Measurements from ENCODE around the gene GNB5. TPM values are rescaled to one million over a fixed set of nuclear protein-coding genes. Genes with fewer than 3 reads are reported as not detected.
A peak's percentile ranks its signal among the peaks of the same experiment; 100 is the strongest.
"Not testable (repeated sequence)": the region's sequence is repeated elsewhere in the genome, so short reads cannot be mapped to it uniquely, and the experiment has no call there.

GNB5 gene
- total RNA-seq, 2 donors from 2014 or later: 26.8 to 38.8 TPM

DNA sequence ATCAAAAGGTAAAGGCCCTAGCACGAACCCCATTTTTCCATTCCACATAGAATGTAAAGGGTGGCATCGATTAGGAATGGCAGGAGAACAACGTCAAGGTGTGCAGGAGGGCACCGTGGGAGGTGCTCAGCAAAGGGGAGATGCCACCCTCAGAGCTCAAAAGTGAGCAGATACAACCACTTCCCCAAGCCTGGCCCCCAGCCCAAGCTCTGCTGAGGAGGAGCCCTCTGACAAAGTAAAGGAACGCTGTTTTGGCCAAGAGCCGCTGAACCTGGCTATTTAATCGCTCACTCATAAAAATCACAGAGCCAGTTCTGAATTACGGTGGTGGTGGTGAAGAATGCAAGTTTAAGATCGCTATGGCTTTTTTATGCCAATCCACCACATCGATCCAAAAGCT lies 12.4 kb downstream of the GNB5 start:
- ATAC-seq (replicated peaks in 1 of 2): no peak
- Mint-ChIP-seq H3K27ac (peak overlapping the region; percentile 86), H3K9me3 (no peaks in the 10 kb centered on the region), H3K36me3 (ENCODE audit: insufficient read depth in 2 of 2) (no peaks in the 10 kb centered on the region), H3K4me1 (ENCODE audit: low read depth) (peaks cover 59% of the 10 kb centered on the region), H3K4me3 (peak overlapping the region; percentile 85 to 91), H3K27me3 (ENCODE audit: low read depth) (no peaks in the 10 kb centered on the region)
- DNase-seq: peak in 1 of 2 donors; percentile 6

DNA sequence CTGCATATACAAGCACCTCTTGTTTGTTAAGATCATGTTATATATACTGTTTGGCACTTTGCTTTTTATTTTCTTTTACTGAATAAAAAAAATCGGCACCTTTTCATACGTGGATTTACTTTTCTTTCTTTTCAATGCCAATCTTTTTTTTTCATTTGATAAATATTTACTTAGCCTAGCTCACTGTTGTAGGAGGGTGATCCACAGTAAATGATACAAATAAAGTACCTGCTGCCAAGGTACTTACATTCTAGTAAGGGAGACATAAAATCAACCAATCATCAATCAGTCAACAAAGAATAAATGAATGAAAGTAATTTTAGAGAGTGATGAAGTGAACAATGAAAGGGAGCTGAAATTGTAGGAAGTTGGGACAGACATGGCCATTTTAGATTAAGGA lies 18.3 kb downstream of the GNB5 start:
- no peak overlapping the region for H3K4me3 Mint-ChIP-seq
- no peak for ATAC-seq (replicated peaks in 1 of 2)
- no peaks in the 10 kb centered on the region for H3K36me3 Mint-ChIP-seq (ENCODE audit: insufficient read depth in 2 of 2)
- no peak overlapping the region for H3K27ac Mint-ChIP-seq
- peaks cover 39% of the 10 kb centered on the region for H3K4me1 Mint-ChIP-seq (ENCODE audit: low read depth)
- no peak for DNase-seq
- no peaks in the 10 kb centered on the region for H3K27me3 Mint-ChIP-seq (ENCODE audit: low read depth)
- H3K9me3 Mint-ChIP-seq: no peaks in the 10 kb centered on the region

DNA sequence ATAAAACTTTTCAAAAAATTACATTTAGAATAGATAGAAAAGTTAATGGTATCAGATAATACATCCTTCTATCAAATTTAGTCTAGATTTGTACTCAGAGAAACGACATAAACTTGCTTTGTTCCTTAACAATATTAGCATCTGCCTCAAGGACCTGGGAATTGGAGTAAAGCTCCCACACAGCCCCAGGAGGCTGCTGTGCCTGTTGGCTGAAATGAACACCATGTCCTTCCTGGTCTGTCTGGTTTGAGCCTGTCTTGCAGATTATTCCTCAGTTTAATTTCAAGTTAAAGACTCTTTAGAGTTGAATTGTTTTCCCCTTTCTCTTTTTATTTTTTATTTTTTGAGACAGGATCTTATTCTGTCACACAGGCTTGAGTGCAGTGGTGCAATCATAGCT lies 19.4 kb downstream of the GNB5 start:
- peaks cover 33% of the 10 kb centered on the region for H3K4me1 Mint-ChIP-seq (ENCODE audit: low read depth)
- no peaks in the 10 kb centered on the region for H3K27me3 Mint-ChIP-seq (ENCODE audit: low read depth)
- DNase-seq (no peak), ATAC-seq (replicated peaks in 1 of 2) (no peak)
- H3K9me3 Mint-ChIP-seq: no peaks in the 10 kb centered on the region
- H3K27ac Mint-ChIP-seq: no peak overlapping the region
- no peaks in the 10 kb centered on the region for H3K36me3 Mint-ChIP-seq (ENCODE audit: insufficient read depth in 2 of 2)
- no peak overlapping the region for H3K4me3 Mint-ChIP-seq

DNA sequence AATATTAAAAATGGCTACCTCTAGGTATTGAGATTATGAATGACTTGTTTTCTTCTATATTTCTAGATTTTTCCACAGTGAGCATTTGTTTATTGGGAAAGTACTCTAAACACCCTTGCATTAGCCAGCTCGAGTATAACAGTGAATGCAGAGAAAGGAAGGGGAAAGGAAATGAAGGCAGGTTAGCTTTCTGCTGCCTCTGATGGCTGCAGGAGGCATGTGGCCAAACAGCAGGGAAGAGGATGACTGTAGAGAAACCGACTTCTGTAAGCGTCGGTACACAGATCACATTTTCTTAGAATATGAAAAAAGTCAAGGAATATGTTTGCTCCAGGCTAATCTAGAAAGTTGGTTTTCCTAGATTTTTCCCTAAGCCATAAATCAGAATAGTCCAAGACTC lies 19.8 kb downstream of the GNB5 start:
- Mint-ChIP-seq H3K4me3 (peak overlapping the region; percentile 57), H3K4me1 (ENCODE audit: low read depth) (peaks cover 35% of the 10 kb centered on the region), H3K9me3 (peaks cover 0 to 1% of the 10 kb centered on the region in 2 donors), H3K27ac (no peak overlapping the region), H3K36me3 (ENCODE audit: insufficient read depth in 2 of 2) (no peaks in the 10 kb centered on the region), H3K27me3 (ENCODE audit: low read depth) (no peaks in the 10 kb centered on the region)
- ATAC-seq (replicated peaks in 1 of 2): peak; percentile 64 to 70
- peak in 1 of 2 donors; percentile 18 for DNase-seq

DNA sequence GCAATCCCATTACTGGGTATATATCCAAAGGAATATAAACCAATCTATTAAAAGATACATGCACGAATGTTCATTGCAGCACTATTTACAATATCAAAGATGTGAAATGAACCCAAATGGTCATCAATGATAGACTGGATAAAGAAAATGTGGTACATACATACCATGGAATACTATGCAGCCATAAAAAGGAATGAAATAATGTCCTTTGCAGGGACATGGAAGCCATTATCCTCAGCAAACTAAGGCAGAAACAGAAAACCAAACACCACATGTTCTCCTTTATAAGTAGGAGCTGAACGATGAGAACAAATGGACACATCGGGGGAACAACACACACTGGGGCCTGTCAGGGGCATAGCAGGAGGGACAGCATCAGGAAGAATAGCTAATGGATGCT lies 21.0 kb downstream of the GNB5 start:
- H3K9me3 Mint-ChIP-seq; ATAC-seq (replicated peaks in 1 of 2); H3K27me3 Mint-ChIP-seq (ENCODE audit: low read depth); H3K27ac Mint-ChIP-seq; DNase-seq; H3K36me3 Mint-ChIP-seq (ENCODE audit: insufficient read depth in 2 of 2); H3K4me3 Mint-ChIP-seq: not testable (repeated sequence)
- peaks cover 40% of the 10 kb centered on the region for H3K4me1 Mint-ChIP-seq (ENCODE audit: low read depth)

DNA sequence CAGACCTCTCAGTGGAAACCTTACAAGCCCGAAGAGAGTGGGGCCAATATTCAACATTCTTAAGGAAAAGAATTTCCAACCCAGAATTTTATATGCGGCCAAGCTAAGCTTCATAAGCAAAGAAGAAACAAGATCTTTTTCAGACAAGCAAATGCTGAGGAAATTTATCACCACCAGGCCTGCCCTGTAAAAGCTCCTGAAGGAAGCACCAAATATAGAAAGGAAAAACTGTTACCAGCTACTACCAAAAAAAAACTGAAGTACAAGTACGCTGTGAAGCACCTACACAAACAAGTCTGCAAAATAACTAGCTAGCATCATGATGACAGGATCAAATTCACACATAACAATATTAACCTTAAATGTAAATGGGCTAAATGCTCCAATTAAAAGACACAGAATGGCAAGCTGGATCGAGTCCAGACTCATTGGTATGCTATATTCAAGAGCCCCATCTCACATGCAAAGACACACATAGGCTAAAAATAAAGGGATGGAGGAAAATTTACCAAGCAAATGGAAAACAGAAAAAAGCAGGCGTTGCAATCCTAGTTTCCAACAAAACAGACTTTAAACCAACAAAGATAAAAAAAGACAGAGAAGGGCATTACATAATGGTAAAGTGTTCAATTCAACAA lies 25.6 kb downstream of the GNB5 start:
- not testable (repeated sequence) for H3K27me3 Mint-ChIP-seq (ENCODE audit: low read depth); H3K36me3 Mint-ChIP-seq (ENCODE audit: insufficient read depth in 2 of 2); DNase-seq; ATAC-seq (replicated peaks in 1 of 2); H3K9me3 Mint-ChIP-seq
- peak overlapping the region in 1 of 2 donors; percentile 10 for H3K4me3 Mint-ChIP-seq
- H3K4me1 Mint-ChIP-seq (ENCODE audit: low read depth): peaks cover 29% of the 10 kb centered on the region
- peak overlapping the region; percentile 85 for H3K27ac Mint-ChIP-seq

DNA sequence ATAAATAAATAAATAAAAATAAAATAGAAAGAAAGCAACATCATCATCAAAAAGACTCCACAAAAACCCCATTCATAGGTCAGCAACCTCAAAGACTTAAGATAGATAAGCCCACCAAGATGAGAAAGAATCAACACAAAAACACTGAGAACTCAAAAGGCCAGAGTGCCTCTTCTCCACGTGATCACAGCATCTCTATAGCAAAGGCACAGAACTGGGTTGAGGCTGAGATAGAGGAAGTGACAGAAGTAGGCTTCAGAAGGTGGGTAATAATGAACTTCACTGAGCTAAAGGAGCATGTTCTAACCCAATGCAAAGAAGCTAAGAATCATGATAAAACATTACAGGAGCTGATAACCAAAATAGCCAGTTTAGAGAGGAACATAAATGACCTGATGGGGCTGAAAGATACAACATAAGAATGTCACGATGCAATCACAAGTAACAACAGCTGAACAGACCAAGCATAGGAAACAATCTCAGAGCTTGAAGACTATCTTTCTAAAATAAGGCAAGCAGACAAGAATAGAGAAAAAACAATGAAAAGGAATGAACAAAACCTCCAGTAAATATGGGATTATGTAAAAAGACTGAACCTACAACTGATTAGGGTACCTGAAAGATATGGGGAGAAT lies 26.4 kb downstream of the GNB5 start:
- no peaks in the 10 kb centered on the region for H3K27me3 Mint-ChIP-seq (ENCODE audit: low read depth)
- DNase-seq (no peak), ATAC-seq (replicated peaks in 1 of 2) (peak; percentile 74 to 76)
- peak overlapping the region in 1 of 2 donors; percentile 38 for H3K4me3 Mint-ChIP-seq
- H3K27ac Mint-ChIP-seq: peak overlapping the region; percentile 85
- H3K4me1 Mint-ChIP-seq (ENCODE audit: low read depth): peaks cover 24% of the 10 kb centered on the region
- H3K36me3 Mint-ChIP-seq (ENCODE audit: insufficient read depth in 2 of 2): no peaks in the 10 kb centered on the region
- peaks cover 0 to 1% of the 10 kb centered on the region in 2 donors for H3K9me3 Mint-ChIP-seq

DNA sequence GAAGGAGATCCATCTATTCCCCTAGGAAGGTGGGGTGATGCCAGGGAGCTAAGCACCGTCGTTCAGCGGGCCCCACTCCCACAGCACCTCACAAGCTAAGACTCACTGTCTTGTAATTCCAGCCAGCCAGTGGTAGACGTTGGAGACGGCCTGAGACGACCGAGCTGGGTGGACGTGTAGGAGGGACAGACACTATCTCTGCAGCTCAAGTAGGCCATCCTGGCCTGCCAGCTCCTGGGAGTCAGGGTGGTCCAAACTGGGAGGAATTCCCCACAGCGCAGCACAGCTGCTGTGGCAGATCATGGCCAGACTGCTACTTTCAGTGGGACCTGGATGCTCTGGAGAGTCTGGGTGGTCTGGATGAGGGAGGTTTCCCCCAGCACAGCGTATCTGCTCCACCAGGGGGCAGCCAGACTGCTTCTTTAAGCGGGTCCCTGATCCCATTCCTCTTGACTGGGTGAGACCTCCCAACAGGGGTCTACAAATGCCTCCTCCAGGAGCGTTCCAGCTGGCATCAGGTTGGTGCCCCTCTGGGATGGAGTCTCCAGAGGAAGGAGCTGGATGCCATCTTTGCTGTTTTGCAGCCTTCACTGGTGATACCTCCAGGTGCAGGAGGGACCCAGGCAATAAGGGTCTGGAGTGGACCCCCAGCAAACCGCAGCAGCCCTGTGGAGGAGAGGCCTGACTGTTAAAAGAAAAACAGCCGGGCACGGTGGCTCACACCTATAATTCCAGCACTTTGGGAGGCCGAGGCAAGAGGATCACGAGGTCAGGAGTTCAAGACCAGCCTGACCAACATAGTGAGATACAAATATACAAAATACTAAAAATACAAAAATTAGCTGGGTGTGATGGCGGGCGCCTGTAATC lies 27.6 kb downstream of the GNB5 start:
- Mint-ChIP-seq H3K36me3 (ENCODE audit: insufficient read depth in 2 of 2) (no peaks in the 10 kb centered on the region), H3K4me1 (ENCODE audit: low read depth) (peaks cover 24% of the 10 kb centered on the region), H3K27me3 (ENCODE audit: low read depth) (no peaks in the 10 kb centered on the region), H3K4me3 (no peak overlapping the region), H3K9me3 (peaks cover 0 to 1% of the 10 kb centered on the region in 2 donors), H3K27ac (no peak overlapping the region)
- DNase-seq (peak; percentile 12 to 18), ATAC-seq (replicated peaks in 1 of 2) (no peak)

DNA sequence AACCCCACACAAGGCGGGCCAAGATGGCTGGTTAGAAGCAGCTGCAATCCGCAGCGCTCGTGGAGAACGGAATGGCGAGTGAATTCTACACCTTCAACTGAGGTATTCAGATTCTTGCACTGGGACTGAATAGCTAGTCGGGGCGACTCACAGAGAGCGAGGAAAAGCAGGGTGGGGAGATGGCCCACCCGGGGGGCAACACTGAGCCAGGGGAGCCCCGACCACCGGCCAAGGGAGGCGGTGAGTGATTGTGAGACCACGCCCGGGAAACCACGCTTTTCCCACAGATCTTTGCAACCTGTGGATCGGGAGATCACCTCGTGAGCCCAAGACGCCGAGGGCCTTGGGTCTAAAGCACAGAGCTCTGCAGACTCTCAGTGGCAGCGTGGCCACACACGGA lies 28.3 kb downstream of the GNB5 start:
- Mint-ChIP-seq H3K27me3 (ENCODE audit: low read depth) (no peaks in the 10 kb centered on the region), H3K4me1 (ENCODE audit: low read depth) (peaks cover 24% of the 10 kb centered on the region), H3K4me3 (no peak overlapping the region), H3K9me3 (peaks cover 0 to 1% of the 10 kb centered on the region in 2 donors), H3K27ac (no peak overlapping the region), H3K36me3 (ENCODE audit: insufficient read depth in 2 of 2) (no peaks in the 10 kb centered on the region)
- ATAC-seq (replicated peaks in 1 of 2) (no peak), DNase-seq (no peak)

DNA sequence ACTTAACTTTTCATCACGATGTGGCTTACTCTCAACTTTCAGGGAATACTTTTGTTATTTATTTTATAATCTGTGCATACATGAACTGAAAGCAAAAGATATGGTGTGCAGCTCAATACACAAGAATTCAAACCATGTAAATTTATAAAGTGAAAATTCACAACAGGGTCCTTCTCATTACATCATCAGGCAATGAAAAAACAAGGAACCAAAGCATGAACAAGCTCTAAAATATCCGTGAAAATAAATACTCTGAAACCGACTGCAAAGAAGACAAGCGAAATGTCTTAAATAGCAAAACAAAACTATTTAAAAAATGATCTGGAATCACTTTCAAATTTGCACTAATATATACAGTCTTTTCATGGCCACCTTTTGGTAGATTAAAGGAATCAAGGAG lies 28.9 kb downstream of the GNB5 start:
- ATAC-seq (replicated peaks in 1 of 2) (no peak), DNase-seq (no peak)
- no peak overlapping the region for H3K27ac Mint-ChIP-seq
- H3K4me1 Mint-ChIP-seq (ENCODE audit: low read depth): peaks cover 24% of the 10 kb centered on the region
- peaks cover 0 to 1% of the 10 kb centered on the region in 2 donors for H3K9me3 Mint-ChIP-seq
- no peak overlapping the region for H3K4me3 Mint-ChIP-seq
- H3K27me3 Mint-ChIP-seq (ENCODE audit: low read depth): no peaks in the 10 kb centered on the region
- no peaks in the 10 kb centered on the region for H3K36me3 Mint-ChIP-seq (ENCODE audit: insufficient read depth in 2 of 2)

DNA sequence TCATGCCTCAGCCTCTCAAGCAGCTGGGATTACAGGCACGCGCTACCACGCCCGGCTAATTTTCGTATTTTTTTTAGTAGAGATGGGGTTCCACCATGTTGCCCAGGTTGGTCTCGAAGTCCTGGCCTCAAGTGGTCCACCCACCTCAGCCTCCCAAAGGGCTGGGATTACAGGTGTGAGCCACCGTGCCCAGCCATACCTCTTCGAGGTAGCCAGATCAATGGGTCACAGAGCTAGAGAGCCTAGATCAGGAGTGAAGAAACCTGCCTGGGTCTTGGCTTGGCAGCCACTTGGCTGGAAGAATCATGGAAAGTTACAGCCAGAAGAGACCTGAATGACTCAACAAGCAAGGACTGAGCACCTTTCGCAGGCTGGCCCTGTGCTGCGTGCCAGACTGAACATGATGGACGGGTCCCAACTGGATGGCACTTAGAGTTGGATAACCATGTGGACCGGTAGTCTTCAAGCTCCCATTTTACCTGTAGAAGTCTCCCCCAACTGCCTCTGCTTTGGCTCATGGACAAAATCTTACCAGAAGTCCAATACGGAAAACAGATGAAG lies 29.7 kb downstream of the GNB5 start:
- Mint-ChIP-seq H3K9me3 (no peaks in the 10 kb centered on the region), H3K36me3 (ENCODE audit: insufficient read depth in 2 of 2) (no peaks in the 10 kb centered on the region), H3K4me1 (ENCODE audit: low read depth) (peaks cover 22% of the 10 kb centered on the region), H3K4me3 (no peak overlapping the region), H3K27ac (no peak overlapping the region), H3K27me3 (ENCODE audit: low read depth) (no peaks in the 10 kb centered on the region)
- DNase-seq (no peak), ATAC-seq (replicated peaks in 1 of 2) (no peak)

DNA sequence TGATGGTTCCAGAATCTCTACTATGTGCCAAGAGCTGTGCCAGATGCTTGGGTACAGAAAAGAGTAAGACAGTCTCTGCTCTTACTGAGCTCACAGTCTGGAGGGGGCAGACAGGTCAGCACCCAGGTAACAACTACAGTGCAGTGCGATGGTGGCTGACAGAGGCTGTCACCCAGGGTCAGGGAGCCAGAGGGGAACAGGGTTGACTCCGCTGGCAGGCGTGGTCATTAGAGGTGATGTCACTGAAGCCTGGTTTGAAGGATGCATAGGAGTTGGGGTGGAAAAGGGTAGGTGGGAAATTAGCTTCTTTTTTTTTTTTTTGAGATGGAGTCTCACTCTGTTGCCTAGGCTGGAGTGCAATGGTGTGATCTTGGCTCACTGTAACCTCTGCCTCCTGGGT lies 31.5 kb downstream of the GNB5 start:
- no peaks in the 10 kb centered on the region for H3K9me3 Mint-ChIP-seq
- ATAC-seq (replicated peaks in 1 of 2) (no peak), DNase-seq (no peak)
- no peak overlapping the region for H3K4me3 Mint-ChIP-seq
- no peak overlapping the region for H3K27ac Mint-ChIP-seq
- no peaks in the 10 kb centered on the region for H3K27me3 Mint-ChIP-seq (ENCODE audit: low read depth)
- H3K4me1 Mint-ChIP-seq (ENCODE audit: low read depth): peaks cover 4% of the 10 kb centered on the region
- H3K36me3 Mint-ChIP-seq (ENCODE audit: insufficient read depth in 2 of 2): no peaks in the 10 kb centered on the region
